Retinal pigment epithelial cell (primary cell): Measurements from ENCODE around the gene SPATS1.

Experiments used
- DNase-seq: peaks from one replicate; pipeline ENCODE4 v3.0.0-alpha.2; 2010; ENCODE audit warnings: low read depth
- H3K4me3 ChIP-seq: 2 replicates; pipeline ENCODE4 v1.5.1; 2011; ENCODE audit warnings: mild to moderate bottlenecking, low read length, control low read depth, moderate library complexity
- TF ChIP-seq, protein P1 (sequence below): conservative IDR thresholded peaks from 2 replicates; pipeline ENCODE4 v1.5.1; 2011; ENCODE audit warnings: low read depth, low read length, control low read depth, inconsistent platforms

The SPATS1 gene

DNA sequence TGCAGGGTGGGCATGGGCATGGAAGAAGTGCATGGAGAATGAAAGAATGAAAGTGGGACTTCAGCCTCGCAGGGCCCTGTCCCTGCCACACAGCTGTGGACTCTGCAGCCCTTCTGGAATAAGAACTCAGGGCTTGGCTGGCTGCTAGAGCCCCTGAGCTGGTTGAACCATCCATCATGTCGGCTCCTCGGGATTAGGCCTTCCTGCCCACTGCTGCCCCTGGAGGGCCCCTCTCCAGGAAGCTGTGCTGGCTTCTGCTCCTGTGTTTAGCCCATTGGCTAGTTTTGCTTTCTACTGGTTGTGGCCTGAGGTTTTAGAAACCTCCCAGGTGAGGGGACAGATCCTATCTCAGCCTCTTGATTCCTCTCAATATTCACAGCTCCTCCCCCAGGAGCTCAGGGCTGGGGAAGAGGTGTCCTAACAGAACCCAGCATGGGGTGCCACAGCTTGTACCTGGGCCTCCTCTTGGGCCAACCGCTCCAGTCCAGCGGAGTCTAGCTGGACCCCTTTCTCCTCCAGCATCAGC, 37.2 kb upstream of the SPATS1 start:
- TF ChIP-seq, protein P1, sequence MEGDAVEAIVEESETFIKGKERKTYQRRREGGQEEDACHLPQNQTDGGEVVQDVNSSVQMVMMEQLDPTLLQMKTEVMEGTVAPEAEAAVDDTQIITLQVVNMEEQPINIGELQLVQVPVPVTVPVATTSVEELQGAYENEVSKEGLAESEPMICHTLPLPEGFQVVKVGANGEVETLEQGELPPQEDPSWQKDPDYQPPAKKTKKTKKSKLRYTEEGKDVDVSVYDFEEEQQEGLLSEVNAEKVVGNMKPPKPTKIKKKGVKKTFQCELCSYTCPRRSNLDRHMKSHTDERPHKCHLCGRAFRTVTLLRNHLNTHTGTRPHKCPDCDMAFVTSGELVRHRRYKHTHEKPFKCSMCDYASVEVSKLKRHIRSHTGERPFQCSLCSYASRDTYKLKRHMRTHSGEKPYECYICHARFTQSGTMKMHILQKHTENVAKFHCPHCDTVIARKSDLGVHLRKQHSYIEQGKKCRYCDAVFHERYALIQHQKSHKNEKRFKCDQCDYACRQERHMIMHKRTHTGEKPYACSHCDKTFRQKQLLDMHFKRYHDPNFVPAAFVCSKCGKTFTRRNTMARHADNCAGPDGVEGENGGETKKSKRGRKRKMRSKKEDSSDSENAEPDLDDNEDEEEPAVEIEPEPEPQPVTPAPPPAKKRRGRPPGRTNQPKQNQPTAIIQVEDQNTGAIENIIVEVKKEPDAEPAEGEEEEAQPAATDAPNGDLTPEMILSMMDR: no peak
- DNase-seq: no peak
- H3K4me3 ChIP-seq: no peak overlapping the region

DNA sequence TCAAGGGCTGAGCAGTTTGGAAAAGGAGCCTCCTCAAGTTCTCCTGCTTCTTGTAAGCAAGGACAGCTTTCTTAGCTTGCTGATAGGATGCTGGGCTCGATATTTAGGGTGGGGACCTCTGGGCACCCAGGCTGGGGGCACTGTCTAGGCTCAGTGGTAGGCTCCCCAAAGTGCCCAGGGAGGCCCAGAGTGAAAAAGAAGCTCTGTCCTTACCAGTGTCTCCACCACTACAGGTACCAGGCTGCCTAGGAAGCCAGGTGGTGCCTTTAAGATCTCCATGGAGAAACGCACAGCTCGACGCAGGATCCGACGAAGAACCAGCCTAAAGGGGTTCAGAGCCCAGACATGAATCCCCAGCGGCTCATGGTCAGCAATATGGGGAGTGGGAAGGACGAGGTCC, 35.7 kb upstream of the SPATS1 start:
- H3K4me3 ChIP-seq: no peak overlapping the region
- DNase-seq: no peak
- TF ChIP-seq, protein P1: no peak

DNA sequence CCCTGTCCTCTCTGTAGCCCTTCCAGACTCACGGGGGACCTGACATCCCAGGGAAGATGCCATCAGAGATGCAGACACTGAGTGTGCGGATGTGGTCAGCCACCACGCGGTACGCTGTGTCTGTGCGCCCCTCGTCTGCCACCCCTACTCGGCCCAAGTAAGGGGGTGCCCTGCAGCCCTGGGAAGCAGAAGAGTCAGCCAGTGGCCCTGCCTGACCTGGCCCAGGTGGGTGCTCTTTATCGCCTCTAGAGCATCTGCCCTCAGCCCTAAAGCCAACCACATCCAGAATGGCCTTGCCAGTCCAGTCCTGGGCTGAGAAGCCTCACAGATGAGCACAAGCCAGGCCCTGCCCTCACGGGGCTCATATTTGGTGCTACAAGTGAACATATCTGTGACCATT, 35.2 kb upstream of the SPATS1 start:
- no peak for DNase-seq
- no peak overlapping the region for H3K4me3 ChIP-seq
- TF ChIP-seq, protein P1: no peak

DNA sequence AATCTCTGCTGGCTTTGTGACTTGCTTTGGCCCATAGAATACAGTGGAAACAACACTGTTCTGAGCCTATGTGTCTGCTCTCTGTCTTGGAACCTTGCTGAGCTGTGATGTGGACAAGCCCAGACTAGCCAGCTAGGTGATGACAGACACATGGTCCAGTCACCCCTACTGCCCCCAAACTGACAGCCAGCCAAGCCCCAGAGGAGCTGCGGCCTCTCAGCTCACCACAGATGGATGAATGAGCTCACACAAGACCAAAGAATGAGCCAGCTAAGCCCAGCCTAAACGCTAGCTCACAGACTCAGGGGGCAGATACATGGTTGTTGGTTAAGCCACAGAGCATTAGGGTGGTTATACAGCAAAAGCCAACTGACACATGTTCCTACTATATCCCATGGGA, 33.4 kb upstream of the SPATS1 start:
- TF ChIP-seq, protein P1: no peak
- no peak overlapping the region for H3K4me3 ChIP-seq
- DNase-seq: no peak

DNA sequence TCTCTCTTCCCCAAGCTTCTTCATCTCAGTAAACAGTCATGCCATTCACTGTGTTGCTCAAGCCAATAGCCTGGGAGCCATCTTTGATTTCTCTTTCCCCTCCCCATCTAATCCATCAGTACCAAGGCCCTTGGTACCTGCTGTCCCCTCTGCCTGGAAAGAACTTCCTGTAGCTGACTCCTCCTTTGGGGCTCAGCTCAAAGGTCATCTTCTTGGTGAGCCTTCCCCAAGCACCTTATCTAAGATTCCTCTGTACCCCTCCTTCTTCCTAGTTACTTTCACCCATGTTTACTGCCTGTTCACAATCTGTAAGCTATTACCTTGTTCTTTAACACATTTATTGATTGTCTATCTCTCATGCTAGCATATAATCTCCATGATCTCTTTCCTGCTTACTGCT, 32.8 kb upstream of the SPATS1 start:
- DNase-seq: no peak
- TF ChIP-seq, protein P1: no peak
- no peak overlapping the region for H3K4me3 ChIP-seq

DNA sequence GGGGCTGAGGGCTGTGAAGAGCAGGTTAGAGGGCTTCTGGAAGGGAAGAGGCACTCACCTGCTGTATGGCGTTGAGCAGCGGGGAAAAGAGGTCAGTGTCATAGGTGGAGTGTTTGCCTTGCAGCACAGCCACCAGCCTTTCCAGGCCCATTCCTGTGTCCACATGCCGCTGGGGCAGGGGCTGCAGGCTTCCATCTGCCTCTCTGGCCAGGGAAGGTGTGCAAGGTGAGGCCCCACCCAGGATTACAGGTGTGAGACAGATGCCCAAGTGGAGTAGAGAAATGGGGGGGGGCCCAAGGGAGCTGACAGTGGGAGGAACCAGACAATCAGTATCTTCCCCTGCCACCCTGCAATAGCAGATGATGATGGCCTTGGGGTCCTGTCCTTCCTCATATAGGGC, 32.2 kb upstream of the SPATS1 start:
- TF ChIP-seq, protein P1: no peak
- no peak for DNase-seq
- H3K4me3 ChIP-seq: no peak overlapping the region

DNA sequence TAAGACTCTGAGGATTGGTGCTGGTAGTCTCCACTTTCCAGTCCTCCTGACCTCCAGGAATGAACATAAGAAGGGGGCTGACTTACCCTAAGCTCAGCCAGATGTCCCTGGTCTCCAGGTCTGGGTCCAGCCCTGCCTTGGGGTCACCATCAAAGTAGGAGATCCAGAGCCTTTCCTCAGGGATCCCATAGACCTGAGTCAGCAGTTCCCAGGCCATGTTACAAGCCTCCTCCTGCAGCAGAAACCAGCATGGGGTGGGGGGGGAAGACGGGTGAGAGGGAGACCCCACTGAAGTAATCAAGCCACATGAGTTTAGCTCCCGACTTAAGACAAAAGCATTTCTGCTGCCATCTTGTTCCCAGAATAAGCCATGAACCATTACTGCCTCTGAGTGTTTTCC, 31.1 kb upstream of the SPATS1 start:
- no peak overlapping the region for H3K4me3 ChIP-seq
- DNase-seq: no peak
- TF ChIP-seq, protein P1: no peak
